Type B pancreatic cell (in vitro differentiated cells): ENCODE measurements around the gene IRF4. TPM values are rescaled to one million over a fixed set of nuclear protein-coding genes. Genes with fewer than 3 reads are reported as not detected.

ENCODE experiments used
- DNase-seq: peaks from one replicate; pipeline ENCODE4 v3.0.0; 2021; ENCODE audit warnings: mixed read lengths; ENCODE audit not compliant: unreplicated experiment; ENCODE audit errors: extremely low spot score
- H3K27ac Mint-ChIP-seq: 2 replicates; pipeline ENCODE4 v1.8.0; 2021; ENCODE audit warnings: mild to moderate bottlenecking, mixed read lengths
- H3K27me3 Mint-ChIP-seq: 2 replicates; pipeline ENCODE4 v1.8.0; 2021; ENCODE audit warnings: mixed read lengths
- H3K36me3 Mint-ChIP-seq: 2 replicates; pipeline ENCODE4 v1.8.0; 2021; ENCODE audit warnings: mixed read lengths
- H3K4me1 Mint-ChIP-seq: one replicate; pipeline ENCODE4 v1.8.0; 2021; ENCODE audit warnings: mixed read lengths; ENCODE audit not compliant: unreplicated experiment
- H3K4me3 Mint-ChIP-seq: 2 replicates; pipeline ENCODE4 v1.8.0; 2021; ENCODE audit warnings: mild to moderate bottlenecking, mixed read lengths
- H3K9me3 Mint-ChIP-seq: 2 replicates; pipeline ENCODE4 v1.8.0; 2021; ENCODE audit warnings: mixed read lengths
- total RNA-seq: library from RNA; stranded (reverse); gene quantifications from 2 replicates; pipeline ENCODE4 v1.2.1, GENCODE V29; 2021; ENCODE audit warnings: low replicate concordance
- TF ChIP-seq, protein P1 (sequence below): fragments of 200-600 bp; sonication (generic); conservative IDR thresholded peaks from 2 replicates; pipeline ENCODE4 v1.5.0; 2021; ENCODE audit warnings: antibody characterized with exemption, mild to moderate bottlenecking

The IRF4 gene
- total RNA-seq, 1 donor from 2014 or later: 1.7 TPM

- peaks cover 5% of the 10 kb centered on the region for H3K9me3 Mint-ChIP-seq
- H3K36me3 Mint-ChIP-seq: no peaks in the 10 kb centered on the region
- peaks cover 12% of the 10 kb centered on the region for H3K27me3 Mint-ChIP-seq
- H3K27ac Mint-ChIP-seq: no peak overlapping the region
- TF ChIP-seq, protein P1, sequence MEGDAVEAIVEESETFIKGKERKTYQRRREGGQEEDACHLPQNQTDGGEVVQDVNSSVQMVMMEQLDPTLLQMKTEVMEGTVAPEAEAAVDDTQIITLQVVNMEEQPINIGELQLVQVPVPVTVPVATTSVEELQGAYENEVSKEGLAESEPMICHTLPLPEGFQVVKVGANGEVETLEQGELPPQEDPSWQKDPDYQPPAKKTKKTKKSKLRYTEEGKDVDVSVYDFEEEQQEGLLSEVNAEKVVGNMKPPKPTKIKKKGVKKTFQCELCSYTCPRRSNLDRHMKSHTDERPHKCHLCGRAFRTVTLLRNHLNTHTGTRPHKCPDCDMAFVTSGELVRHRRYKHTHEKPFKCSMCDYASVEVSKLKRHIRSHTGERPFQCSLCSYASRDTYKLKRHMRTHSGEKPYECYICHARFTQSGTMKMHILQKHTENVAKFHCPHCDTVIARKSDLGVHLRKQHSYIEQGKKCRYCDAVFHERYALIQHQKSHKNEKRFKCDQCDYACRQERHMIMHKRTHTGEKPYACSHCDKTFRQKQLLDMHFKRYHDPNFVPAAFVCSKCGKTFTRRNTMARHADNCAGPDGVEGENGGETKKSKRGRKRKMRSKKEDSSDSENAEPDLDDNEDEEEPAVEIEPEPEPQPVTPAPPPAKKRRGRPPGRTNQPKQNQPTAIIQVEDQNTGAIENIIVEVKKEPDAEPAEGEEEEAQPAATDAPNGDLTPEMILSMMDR: no peak
- no peaks in the 10 kb centered on the region for H3K4me1 Mint-ChIP-seq
- DNase-seq: no peak
- H3K4me3 Mint-ChIP-seq: no peak overlapping the region
Measured at GRCh38 chr6:449486-450419, 58.2 kb downstream of the IRF4 start.

- peaks cover 4% of the 10 kb centered on the region for H3K27me3 Mint-ChIP-seq
- DNase-seq: no peak
- no peak overlapping the region for H3K4me3 Mint-ChIP-seq
- no peaks in the 10 kb centered on the region for H3K4me1 Mint-ChIP-seq
- no peak overlapping the region for H3K27ac Mint-ChIP-seq
- no peaks in the 10 kb centered on the region for H3K36me3 Mint-ChIP-seq
- peaks cover 5% of the 10 kb centered on the region for H3K9me3 Mint-ChIP-seq
- TF ChIP-seq, protein P1: no peak
Measured at GRCh38 chr6:451336-451735, 59.8 kb downstream of the IRF4 start.

- Mint-ChIP-seq H3K36me3 (no peaks in the 10 kb centered on the region), H3K4me3 (no peak overlapping the region), H3K9me3 (peaks cover 5% of the 10 kb centered on the region), H3K27ac (no peak overlapping the region), H3K4me1 (no peaks in the 10 kb centered on the region), H3K27me3 (peaks cover 4% of the 10 kb centered on the region)
- TF ChIP-seq, protein P1: no peak
- no peak for DNase-seq
Measured at GRCh38 chr6:451847-452246, 60.3 kb downstream of the IRF4 start.

DNA sequence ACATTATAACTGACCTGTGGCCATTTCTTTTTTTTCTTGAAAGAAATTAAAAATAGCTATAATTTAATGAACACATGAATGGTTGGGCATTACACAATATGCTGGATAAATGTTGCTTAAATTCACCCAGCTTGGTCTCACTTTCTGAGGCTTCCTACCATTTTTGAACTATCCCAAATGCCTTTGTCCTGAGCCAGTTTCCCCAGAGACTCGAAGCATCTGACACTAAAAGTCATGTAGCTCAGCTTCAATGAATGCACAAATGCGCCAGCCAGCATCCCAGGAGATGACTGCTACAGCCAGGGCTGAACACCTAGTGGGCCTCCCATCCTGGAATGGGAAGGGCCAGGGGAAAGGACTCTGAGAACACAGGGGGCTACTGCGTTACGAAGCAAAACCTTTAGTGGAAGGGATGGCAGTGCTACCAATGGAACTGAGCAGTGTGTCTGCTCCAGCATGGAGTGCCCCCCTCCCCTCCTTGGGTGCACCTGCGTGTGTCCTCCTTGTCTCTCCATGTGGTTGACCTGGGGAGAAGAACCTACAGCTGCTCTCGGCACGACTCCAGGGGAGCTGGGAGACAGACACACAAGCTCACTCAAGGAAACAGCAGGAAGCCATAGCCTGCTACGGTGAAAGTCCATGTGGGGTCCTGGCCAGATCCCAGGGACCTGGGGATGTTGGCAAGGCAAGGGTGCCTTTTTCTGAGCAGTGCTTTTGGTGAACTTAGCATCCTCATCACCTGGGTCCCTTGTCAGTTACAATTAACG is 60.9 kb downstream of the IRF4 start:
- DNase-seq: no peak
- H3K27ac Mint-ChIP-seq: no peak overlapping the region
- TF ChIP-seq, protein P1: no peak
- H3K9me3 Mint-ChIP-seq: peaks cover 9% of the 10 kb centered on the region
- H3K4me3 Mint-ChIP-seq: no peak overlapping the region
- H3K36me3 Mint-ChIP-seq: no peaks in the 10 kb centered on the region
- H3K27me3 Mint-ChIP-seq: peaks cover 4% of the 10 kb centered on the region
- no peaks in the 10 kb centered on the region for H3K4me1 Mint-ChIP-seq

DNA sequence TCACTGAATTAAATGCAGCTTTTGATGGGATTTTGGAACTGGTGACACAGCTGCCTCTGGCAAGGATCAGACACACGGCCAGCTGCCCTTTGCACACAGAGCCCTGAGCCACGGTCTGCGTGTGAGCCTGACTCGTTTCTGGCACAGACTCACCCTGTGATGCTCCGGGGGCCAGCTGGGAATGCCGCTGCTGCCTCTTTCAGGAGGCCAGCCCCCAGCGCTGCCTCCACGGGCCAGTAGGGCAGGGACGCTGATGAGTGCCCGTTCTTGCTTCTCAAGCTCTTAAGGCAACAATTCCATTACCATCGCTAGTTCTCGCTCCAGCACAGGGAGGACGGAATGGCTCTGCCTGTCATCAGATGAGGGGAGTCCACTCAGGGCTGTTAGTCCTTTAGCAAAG is 61.6 kb downstream of the IRF4 start:
- Mint-ChIP-seq H3K27me3 (peaks cover 4% of the 10 kb centered on the region), H3K27ac (no peak overlapping the region), H3K4me3 (no peak overlapping the region), H3K36me3 (no peaks in the 10 kb centered on the region), H3K9me3 (peaks cover 10% of the 10 kb centered on the region), H3K4me1 (no peaks in the 10 kb centered on the region)
- TF ChIP-seq, protein P1: no peak
- no peak for DNase-seq
